HG02885 (cell line): Measurements from ENCODE around the gene NUP42.
"Not testable (repeated sequence)": the region's sequence is repeated elsewhere in the genome, so short reads cannot be mapped to it uniquely, and the experiment has no call there.

ENCODE experiments used
- ATAC-seq: cut with Tn5 transposase; IDR thresholded peaks from one replicate; pipeline ENCODE4 v1.9.1; 2021; ENCODE audit warnings: mild to moderate bottlenecking; ENCODE audit not compliant: unreplicated experiment, poor library complexity

Gene NUP42, protein sequence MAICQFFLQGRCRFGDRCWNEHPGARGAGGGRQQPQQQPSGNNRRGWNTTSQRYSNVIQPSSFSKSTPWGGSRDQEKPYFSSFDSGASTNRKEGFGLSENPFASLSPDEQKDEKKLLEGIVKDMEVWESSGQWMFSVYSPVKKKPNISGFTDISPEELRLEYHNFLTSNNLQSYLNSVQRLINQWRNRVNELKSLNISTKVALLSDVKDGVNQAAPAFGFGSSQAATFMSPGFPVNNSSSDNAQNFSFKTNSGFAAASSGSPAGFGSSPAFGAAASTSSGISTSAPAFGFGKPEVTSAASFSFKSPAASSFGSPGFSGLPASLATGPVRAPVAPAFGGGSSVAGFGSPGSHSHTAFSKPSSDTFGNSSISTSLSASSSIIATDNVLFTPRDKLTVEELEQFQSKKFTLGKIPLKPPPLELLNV

GRCh38 chr7:23181684-23182553 lies at the start of gene NUP42:
TSS of gene NUP42 (plus strand) at chr7:23182048. CDS start at chr7:23182086, 38 bp downstream.
- ATAC-seq = peak; percentile 97

DNA sequence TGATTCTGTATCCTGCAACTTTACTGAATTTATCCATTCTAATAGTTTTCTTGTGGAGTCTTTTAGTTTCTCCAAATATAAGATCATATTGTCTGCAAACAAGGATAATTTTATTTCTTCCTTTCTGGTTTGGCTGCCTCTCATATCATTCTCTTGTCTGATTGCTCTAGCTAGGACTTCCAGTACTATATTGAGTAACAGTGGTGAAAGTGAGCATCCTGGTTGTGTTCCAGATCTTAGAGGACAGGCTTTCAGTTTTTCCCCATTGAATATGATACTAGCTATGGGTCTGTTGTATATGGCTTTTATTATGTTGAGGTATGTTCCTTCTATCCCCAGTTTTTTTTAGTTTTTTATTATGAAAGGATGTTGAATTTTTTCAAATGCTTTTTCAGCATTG lies 48.1 kb upstream of the NUP42 start:
- ATAC-seq = no peak

- no peak for ATAC-seq
Observed at GRCh38 chr7:23135755-23136154, 46.1 kb upstream of the NUP42 start.

DNA sequence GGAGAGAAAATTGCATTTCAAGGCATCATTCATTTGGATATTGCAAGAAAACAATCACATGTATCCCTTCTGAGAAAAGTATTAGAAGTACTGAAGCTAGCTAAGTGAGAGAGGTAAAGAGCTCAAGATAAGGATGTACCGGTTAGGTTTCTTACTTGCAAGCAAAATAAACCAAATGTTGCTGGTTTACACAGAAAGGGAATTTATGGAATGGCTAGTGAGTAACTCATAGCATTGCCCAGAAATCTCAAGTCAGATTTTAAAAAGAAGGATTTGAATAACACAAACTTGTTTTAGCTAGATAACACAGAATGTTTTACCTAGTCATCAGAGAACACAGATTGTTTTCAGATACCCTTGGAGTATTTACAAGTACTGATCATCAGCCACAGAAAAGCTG lies 45.6 kb upstream of the NUP42 start:
- ATAC-seq = no peak

DNA sequence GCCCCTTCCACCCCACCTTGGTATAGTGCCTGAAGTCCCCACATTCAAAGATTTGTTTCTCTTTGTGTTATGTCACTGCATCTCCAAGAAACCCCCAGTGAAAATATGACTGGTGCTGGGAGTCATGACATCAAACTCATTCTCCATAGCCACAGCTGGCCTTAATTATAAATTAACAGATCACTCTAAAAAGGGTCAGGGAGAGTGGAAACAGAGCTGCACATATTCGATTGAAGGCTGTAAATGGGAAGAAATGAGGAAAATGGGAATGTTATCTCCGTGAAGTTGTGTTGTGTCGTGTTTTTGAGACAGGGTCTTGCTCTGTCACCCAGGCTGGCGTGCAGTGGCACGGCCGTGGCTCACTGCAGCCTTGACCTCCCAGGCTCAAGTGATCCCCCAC lies 24.2 kb upstream of the NUP42 start:
- no peak for ATAC-seq

DNA sequence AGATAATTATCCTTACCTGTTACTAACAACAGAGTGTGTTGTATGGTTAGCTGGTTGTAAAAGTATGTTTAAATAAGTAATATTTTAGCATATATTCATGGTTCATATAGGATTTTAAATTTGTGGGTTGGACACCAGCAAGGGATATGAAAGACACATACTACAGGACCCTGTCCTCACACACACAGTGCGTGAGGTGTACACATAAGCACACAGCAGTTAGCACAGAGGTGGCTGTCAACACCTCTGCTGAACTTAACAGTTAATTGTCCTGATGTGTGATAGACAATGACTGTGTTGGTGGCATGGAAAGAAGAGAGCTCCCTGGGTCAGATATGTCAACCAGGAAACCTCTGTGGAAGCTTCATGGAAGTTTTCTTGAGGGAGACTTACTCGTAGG lies 23.3 kb upstream of the NUP42 start:
- ATAC-seq = no peak

- ATAC-seq = no peak
Observed at GRCh38 chr7:23161482-23161881, 20.4 kb upstream of the NUP42 start.

GRCh38 chr7:23164846-23165245 lies 17.0 kb upstream of the NUP42 start:
- ATAC-seq = no peak

GRCh38 chr7:23165316-23165715 lies 16.5 kb upstream of the NUP42 start:
- ATAC-seq = no peak

DNA sequence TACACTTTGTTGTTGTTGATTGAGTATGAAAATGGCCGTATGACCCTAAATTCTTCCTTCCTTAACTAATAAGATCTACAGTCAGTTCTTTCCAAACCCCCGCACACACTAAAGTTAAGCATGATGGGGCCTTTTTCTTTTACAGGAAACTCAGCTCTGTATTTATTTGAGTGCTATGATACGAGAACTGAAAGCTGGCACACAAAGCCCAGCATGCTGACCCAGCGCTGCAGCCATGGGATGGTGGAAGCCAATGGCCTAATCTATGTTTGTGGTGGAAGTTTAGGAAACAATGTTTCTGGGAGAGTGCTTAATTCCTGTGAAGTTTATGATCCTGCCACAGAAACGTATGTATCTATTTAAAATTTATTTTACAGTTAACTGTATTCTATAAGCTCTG lies 14.2 kb upstream of the NUP42 start:
- no peak for ATAC-seq

GRCh38 chr7:23168111-23168885 lies 13.6 kb upstream of the NUP42 start:
- ATAC-seq = no peak

DNA sequence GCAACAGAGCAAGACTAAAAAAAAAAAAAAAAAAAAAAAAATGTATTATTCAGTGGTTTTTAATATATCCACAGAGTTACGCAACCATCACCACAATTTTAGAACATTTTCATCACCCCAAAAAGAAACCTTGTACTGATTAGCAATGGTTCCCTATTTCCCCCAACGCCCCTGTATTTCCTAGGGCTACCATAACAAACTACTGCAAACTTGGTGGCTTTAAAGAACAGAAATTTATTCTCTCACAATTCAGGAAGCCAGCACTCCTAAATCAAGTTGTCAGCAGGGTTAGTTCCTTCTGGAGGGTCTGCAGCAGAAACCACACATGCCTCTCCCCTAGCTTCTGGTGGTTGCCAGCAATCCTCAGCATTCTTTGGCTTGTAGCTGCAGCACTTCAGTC lies 5.9 kb upstream of the NUP42 start:
- ATAC-seq = no peak

DNA sequence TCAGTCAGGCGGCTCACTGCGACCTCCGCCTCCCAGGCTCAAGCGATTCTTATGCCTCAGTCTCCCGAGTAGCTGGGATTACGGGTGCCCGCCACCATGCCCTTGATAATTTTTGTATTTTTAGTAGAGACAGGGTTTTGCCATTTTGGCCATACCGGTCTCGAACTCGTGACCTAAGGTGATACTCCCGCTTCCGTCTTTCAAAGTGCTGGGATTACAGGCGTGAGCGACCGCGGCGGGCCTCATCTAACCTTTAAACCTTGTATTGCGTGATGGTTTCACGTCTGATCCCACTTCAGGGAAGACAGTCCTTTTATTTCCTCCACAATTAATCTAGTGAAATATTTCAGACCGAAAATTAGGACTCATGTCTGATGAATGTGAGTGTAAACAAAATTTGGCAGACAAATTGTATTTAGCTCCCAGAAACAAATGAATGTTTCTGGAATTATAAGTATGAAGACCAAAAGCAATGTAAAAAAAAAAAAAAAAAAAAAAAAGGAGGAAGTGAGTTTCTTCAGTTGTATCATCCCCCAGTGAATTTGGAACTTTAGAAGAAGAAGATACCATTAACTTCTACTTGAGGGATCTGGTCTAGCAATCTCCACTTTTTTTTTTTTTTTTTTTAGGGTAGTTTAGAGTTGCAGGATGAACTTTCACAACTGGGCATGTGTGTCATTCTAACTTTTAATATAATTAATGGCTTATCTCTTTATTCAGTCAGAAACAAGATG lies 1.6 kb downstream of the NUP42 start:
- no peak for ATAC-seq

DNA sequence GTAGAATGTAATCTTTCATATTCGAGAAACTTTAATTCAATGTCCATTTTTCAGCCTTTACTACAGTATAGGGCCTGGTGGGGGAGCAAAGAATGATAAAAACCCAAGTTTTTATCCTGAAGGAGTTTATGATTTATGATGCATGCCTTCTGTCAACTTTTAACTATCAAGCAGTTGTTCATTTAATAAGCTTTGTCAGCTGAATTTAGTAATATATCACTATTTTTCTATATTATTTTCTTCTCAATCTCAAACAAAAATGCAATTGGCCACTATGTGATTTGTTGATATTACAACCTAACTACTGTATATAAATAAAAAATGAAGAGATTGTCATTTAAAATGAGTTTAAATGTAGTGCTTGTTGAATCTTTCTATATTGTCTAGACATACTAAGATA lies 2.4 kb downstream of the NUP42 start:
- ATAC-seq = no peak

DNA sequence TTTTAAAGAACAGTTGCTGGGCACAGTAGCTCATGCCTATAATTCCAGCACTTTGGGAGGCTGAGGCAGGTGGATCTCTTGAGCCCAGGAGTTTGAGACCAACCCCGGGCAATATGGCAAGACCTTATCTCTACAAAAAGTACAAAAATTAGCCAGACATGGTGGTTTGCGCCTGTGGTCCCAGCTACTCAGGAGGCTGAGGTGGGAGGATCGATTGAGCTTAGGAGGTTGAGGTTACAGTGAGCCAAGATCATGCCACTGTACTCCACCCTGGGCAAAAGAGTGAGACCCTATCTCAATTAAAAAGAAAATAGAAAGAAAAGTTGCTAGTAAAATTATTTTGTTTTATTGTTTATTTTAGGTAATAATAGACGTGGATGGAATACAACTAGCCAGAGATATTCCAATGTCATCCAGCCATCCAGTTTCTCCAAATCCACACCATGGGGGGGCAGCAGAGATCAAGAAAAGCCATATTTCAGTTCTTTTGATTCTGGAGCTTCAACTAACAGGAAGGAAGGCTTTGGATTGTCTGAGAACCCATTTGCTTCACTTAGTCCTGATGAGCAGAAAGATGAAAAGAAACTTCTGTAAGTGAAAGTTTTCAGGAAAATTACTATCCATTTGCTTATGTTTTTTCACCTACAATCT lies 3.0 kb downstream of the NUP42 start:
- ATAC-seq = no peak

DNA sequence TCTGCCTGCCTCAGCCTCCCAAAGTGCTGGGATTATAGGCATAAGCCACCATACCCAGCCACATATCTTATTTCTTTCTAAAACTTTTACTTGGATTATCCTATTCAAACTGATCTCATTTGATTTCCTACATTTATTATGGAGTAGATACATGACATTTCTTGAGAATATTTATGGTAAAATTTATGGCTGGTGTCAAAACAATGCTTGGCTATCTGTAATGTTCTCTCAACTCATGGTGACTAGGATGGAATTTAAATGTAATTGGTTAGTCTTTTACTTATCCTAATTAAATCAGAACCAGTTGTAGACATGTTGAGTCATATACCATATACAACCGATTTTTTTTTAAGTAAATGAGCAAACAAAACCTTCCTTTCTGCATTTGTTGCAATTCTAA lies 4.1 kb downstream of the NUP42 start:
- ATAC-seq = no peak

- no peak for ATAC-seq
Observed at GRCh38 chr7:23191022-23191421, 9.2 kb downstream of the NUP42 start.

- not testable (repeated sequence) for ATAC-seq
Observed at GRCh38 chr7:23193650-23194227, 11.9 kb downstream of the NUP42 start.

DNA sequence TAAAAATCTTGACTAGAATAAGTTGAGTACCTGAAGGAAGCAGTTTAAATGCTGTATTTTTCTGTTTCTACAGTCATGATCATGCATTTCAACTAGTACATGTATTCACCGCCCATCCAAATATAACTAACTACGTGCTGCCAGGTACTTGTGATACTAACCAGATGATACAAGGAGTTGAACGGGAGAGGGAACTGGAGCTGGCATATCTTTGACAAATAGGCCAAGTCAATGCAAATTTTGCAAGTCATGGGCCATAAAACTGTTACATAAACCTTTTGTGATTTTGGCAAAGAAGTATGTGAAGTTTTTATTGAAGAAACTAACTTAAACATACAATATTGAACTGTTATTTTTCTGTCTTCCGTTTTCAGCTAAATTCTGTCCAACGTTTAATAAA lies 14.5 kb downstream of the NUP42 start:
- ATAC-seq = no peak
